Activated naive CD4-positive, alpha-beta T cell treated with anti-CD3 and anti-CD28 coated beads, Interleukin-2, amount 50 U/mL, for 72 hours (primary cell): ENCODE data around the gene ZNF318. TPM values are rescaled to one million over a fixed set of nuclear protein-coding genes. Genes with fewer than 3 reads are reported as not detected.

Experiments used
- total RNA-seq, 2 donors: library from RNA; stranded (reverse); gene quantifications; one replicate each; pipeline ENCODE4 v1.2.3, GENCODE V29; 2022

The ZNF318 gene
- total RNA-seq, 2 donors from 2014 or later, result 10.8 to 12.2 TPM

Other genes with a start within 250 kb of the ZNF318 start
- 10 to 100 TPM; 31.0 to 42.7 TPM for gene SRF, start 198.4 kb downstream of the ZNF318 start, total RNA-seq
- gene CUL9, start 187.5 kb downstream of the ZNF318 start, total RNA-seq, result 10 to 100 TPM; 45.7 to 88.0 TPM
- gene DNPH1, start 140.2 kb downstream of the ZNF318 start, total RNA-seq, result 10 to 100 TPM; 39.3 to 73.5 TPM
- under 1 TPM; 0.09 to 0.37 TPM for gene TTBK1, start 126.2 kb downstream of the ZNF318 start, total RNA-seq
- not detected for gene SLC22A7, start 71.4 kb downstream of the ZNF318 start, total RNA-seq
- gene CRIP3, start 60.8 kb downstream of the ZNF318 start, total RNA-seq, result 1 to 10 TPM; 4.2 to 6.4 TPM
- 10 to 100 TPM; 30.2 to 46.2 TPM for gene ABCC10, start 57.9 kb upstream of the ZNF318 start, total RNA-seq
- gene DLK2, start 85.9 kb upstream of the ZNF318 start, total RNA-seq, result 1 to 10 TPM in 1 of 2 donors, under 1 TPM in 1; 0.18 to 3.4 TPM
- gene TJAP1, start 107.9 kb upstream of the ZNF318 start, total RNA-seq, result 10 to 100 TPM; 23.0 to 35.0 TPM
- under 1 TPM; 0.12 to 0.48 TPM for gene LRRC73, start 140.7 kb upstream of the ZNF318 start, total RNA-seq
- gene YIPF3, start 147.3 kb upstream of the ZNF318 start, total RNA-seq, result 10 to 100 TPM; 40.7 to 49.1 TPM
- gene POLR1C, start 147.4 kb upstream of the ZNF318 start, total RNA-seq, result 10 to 100 TPM; 34.2 to 57.1 TPM
- gene XPO5, start 206.4 kb upstream of the ZNF318 start, total RNA-seq, result 100 to 1,000 TPM; 109 to 110 TPM
- 100 to 1,000 TPM in 1 of 2 donors, 10 to 100 TPM in 1; 46.2 to 101 TPM for gene POLH, start 206.5 kb upstream of the ZNF318 start, total RNA-seq